NCI-H82 (cell line): Measurements from ENCODE around the gene RFFL.
"Not testable (repeated sequence)": the region's sequence is repeated elsewhere in the genome, so short reads cannot be mapped to it uniquely, and the experiment has no call there.

Experiments used
- DNase-seq: peaks from one replicate; lab custom pipeline; 2025; lab: John Stamatoyannopoulos, UW

RFFL gene

GRCh38 chr17:35006345-35006744 is 57.2 kb downstream of the RFFL start:
- no peak for DNase-seq

GRCh38 chr17:35003778-35004177 is 59.7 kb downstream of the RFFL start:
- DNase-seq: no peak

- no peak for DNase-seq
These were observed 60.5 kb downstream of the RFFL start for GRCh38 chr17:35002876-35003551.

GRCh38 chr17:35001549-35001948 is 62.0 kb downstream of the RFFL start:
- no peak for DNase-seq

GRCh38 chr17:35000965-35001364 is 62.5 kb downstream of the RFFL start:
- not testable (repeated sequence) for DNase-seq

- peak; percentile 80 for DNase-seq
These were observed 64.1 kb downstream of the RFFL start for GRCh38 chr17:34999456-34999855.

- DNase-seq: peak; percentile 76
These were observed 65.3 kb downstream of the RFFL start for GRCh38 chr17:34998205-34998604.

GRCh38 chr17:34997355-34997862 is 66.1 kb downstream of the RFFL start:
- no peak for DNase-seq

GRCh38 chr17:34996422-34997285 is 66.9 kb downstream of the RFFL start:
- peak; percentile 58 for DNase-seq

- DNase-seq: no peak
These were observed 70.5 kb downstream of the RFFL start for GRCh38 chr17:34993031-34993430.

- no peak for DNase-seq
These were observed 71.9 kb downstream of the RFFL start for GRCh38 chr17:34991606-34992005.

- DNase-seq: peak; percentile 36
These were observed 72.6 kb downstream of the RFFL start for GRCh38 chr17:34990921-34991365.

GRCh38 chr17:34989473-34989872 is 74.0 kb downstream of the RFFL start:
- no peak for DNase-seq

GRCh38 chr17:34988644-34989043 is 74.9 kb downstream of the RFFL start:
- DNase-seq: no peak

GRCh38 chr17:34987232-34987631 is 76.3 kb downstream of the RFFL start:
- DNase-seq: no peak

- DNase-seq: peak; percentile 29
These were observed 81.8 kb downstream of the RFFL start for GRCh38 chr17:34981538-34982241.

GRCh38 chr17:34980681-34981537 is 82.6 kb downstream of the RFFL start:
- peak; percentile 85 for DNase-seq

- DNase-seq: peak; percentile 97
These were observed 83.2 kb downstream of the RFFL start, which contains the start of gene LIG3 for GRCh38 chr17:34980353-34980680. Gene LIG3, plus strand, starts transcription at chr17:34980512. Its CDS starts 2,494 bp downstream, at chr17:34983006.

GRCh38 chr17:34979650-34980352 is 83.7 kb downstream of the RFFL start:
- peak; percentile 23 for DNase-seq

GRCh38 chr17:34979153-34979552 is 84.4 kb downstream of the RFFL start:
- DNase-seq: no peak
